ENCODE data around the gene TBC1D32. TPM values are rescaled to one million over a fixed set of nuclear protein-coding genes. Genes with fewer than 3 reads are reported as not detected.

TBC1D32 gene
- total and polyA plus RNA-seq, 2 donors (not counting 1 experiment from before 2014, with no cell fraction given): 6.3 to 21.0 TPM

GRCh38 chr6:121110733-121111132 lies 223.5 kb downstream of the TBC1D32 start:
- Histone ChIP-seq H4K20me1 (ENCODE audit: control insufficient read depth, extremely low read depth, insufficient read depth, low read length) (no peaks in the 10 kb centered on the region), H3K27me3 (ENCODE audit: control insufficient read depth, insufficient read depth, low read length) (no peaks in the 10 kb centered on the region), H3K79me2 (ENCODE audit: control insufficient read depth, insufficient read depth, low read length) (no peaks in the 10 kb centered on the region), H3K4me2 (ENCODE audit: extremely low read depth, insufficient read depth, low read length) (no peak overlapping the region), H3K4me1 (ENCODE audit: control insufficient read depth, extremely low read depth, insufficient read depth, low read length) (no peaks in the 10 kb centered on the region), H3K9me3 (ENCODE audit: control insufficient read depth, insufficient read depth, low read depth, low read length) (no peaks in the 10 kb centered on the region), H3K4me3 (replicated peaks in 1 of 4; ENCODE audit: control extremely low read depth in 1 of 4, insufficient read depth in 1 of 4, low read depth in 3 of 4, low read length in 4 of 4) (no peak overlapping the region), H3K27ac (ENCODE audit: insufficient read depth, low read length) (no peak overlapping the region), H3K36me3 (ENCODE audit: control insufficient read depth, insufficient read depth, low read length) (no peaks in the 10 kb centered on the region), H3K9ac (ENCODE audit: insufficient read depth, low read length) (no peak overlapping the region), H2AFZ (ENCODE audit: low read length) (no peak overlapping the region)
- DNase-seq (ENCODE audit: low read depth in 2 of 2): no peak
- TF ChIP-seq EZH2 (IDR thresholded peaks at IDR 0.05; ENCODE audit: low read length, missing control alignments) (no peak), CTCF (conservative IDR thresholded peaks at IDR 0.05 in 1 of 2, IDR thresholded peaks at IDR 0.05 in 1 of 2; ENCODE audit: low read depth in 1 of 2, low read length in 2 of 2) (no peak)

GRCh38 chr6:121106962-121107361 lies 227.3 kb downstream of the TBC1D32 start:
- H3K36me3 ChIP-seq (ENCODE audit: control insufficient read depth, insufficient read depth, low read length): no peaks in the 10 kb centered on the region
- no peak overlapping the region for H3K27ac ChIP-seq (ENCODE audit: insufficient read depth, low read length)
- no peaks in the 10 kb centered on the region for H4K20me1 ChIP-seq (ENCODE audit: control insufficient read depth, extremely low read depth, insufficient read depth, low read length)
- H3K9me3 ChIP-seq (ENCODE audit: control insufficient read depth, insufficient read depth, low read depth, low read length): no peaks in the 10 kb centered on the region
- DNase-seq (ENCODE audit: low read depth in 2 of 2): no peak
- no peak overlapping the region for H2AFZ ChIP-seq (ENCODE audit: low read length)
- H3K9ac ChIP-seq (ENCODE audit: insufficient read depth, low read length): no peak overlapping the region
- no peak overlapping the region for H3K4me2 ChIP-seq (ENCODE audit: extremely low read depth, insufficient read depth, low read length)
- TF ChIP-seq CTCF (conservative IDR thresholded peaks at IDR 0.05 in 1 of 2, IDR thresholded peaks at IDR 0.05 in 1 of 2; ENCODE audit: low read depth in 1 of 2, low read length in 2 of 2) (no peak), EZH2 (IDR thresholded peaks at IDR 0.05; ENCODE audit: low read length, missing control alignments) (no peak)
- H3K4me3 ChIP-seq (replicated peaks in 1 of 4; ENCODE audit: control extremely low read depth in 1 of 4, insufficient read depth in 1 of 4, low read depth in 3 of 4, low read length in 4 of 4): no peak overlapping the region
- no peaks in the 10 kb centered on the region for H3K4me1 ChIP-seq (ENCODE audit: control insufficient read depth, extremely low read depth, insufficient read depth, low read length)
- H3K79me2 ChIP-seq (ENCODE audit: control insufficient read depth, insufficient read depth, low read length): no peaks in the 10 kb centered on the region
- H3K27me3 ChIP-seq (ENCODE audit: control insufficient read depth, insufficient read depth, low read length): no peaks in the 10 kb centered on the region

- Histone ChIP-seq H3K27me3 (ENCODE audit: control insufficient read depth, insufficient read depth, low read length) (no peaks in the 10 kb centered on the region), H3K4me2 (ENCODE audit: extremely low read depth, insufficient read depth, low read length) (no peak overlapping the region), H3K27ac (ENCODE audit: insufficient read depth, low read length) (no peak overlapping the region), H3K9ac (ENCODE audit: insufficient read depth, low read length) (no peak overlapping the region), H3K79me2 (ENCODE audit: control insufficient read depth, insufficient read depth, low read length) (no peaks in the 10 kb centered on the region), H3K9me3 (ENCODE audit: control insufficient read depth, insufficient read depth, low read depth, low read length) (no peaks in the 10 kb centered on the region), H3K36me3 (ENCODE audit: control insufficient read depth, insufficient read depth, low read length) (no peaks in the 10 kb centered on the region), H3K4me1 (ENCODE audit: control insufficient read depth, extremely low read depth, insufficient read depth, low read length) (no peaks in the 10 kb centered on the region), H4K20me1 (ENCODE audit: control insufficient read depth, extremely low read depth, insufficient read depth, low read length) (no peaks in the 10 kb centered on the region), H2AFZ (ENCODE audit: low read length) (no peak overlapping the region), H3K4me3 (replicated peaks in 1 of 4; ENCODE audit: control extremely low read depth in 1 of 4, insufficient read depth in 1 of 4, low read depth in 3 of 4, low read length in 4 of 4) (no peak overlapping the region)
- no peak for DNase-seq (ENCODE audit: low read depth in 2 of 2)
- TF ChIP-seq CTCF (conservative IDR thresholded peaks at IDR 0.05 in 1 of 2, IDR thresholded peaks at IDR 0.05 in 1 of 2; ENCODE audit: low read depth in 1 of 2, low read length in 2 of 2) (no peak), EZH2 (IDR thresholded peaks at IDR 0.05; ENCODE audit: low read length, missing control alignments) (no peak)
Measured at GRCh38 chr6:121105461-121105860, 228.8 kb downstream of the TBC1D32 start.
